Activated CD4-positive, alpha-beta T cell treated with anti-CD3 and anti-CD28 coated beads, Interleukin-2, amount 10 ng/mL, durations not matched to agents 24 days and 14 days (primary cell): ENCODE measurements around the gene NLRP7. TPM values are rescaled to one million over a fixed set of nuclear protein-coding genes. Genes with fewer than 3 reads are reported as not detected.

Experiments used
- DNase-seq: peaks from one replicate; pipeline ENCODE4 v3.0.0; 2022
- H3K27ac Mint-ChIP-seq: one replicate; pipeline ENCODE4 v1.8.0; 2022; ENCODE audit warnings: mild to moderate bottlenecking, mixed read lengths
- H3K27me3 Mint-ChIP-seq: one replicate; pipeline ENCODE4 v1.8.0; 2022; ENCODE audit warnings: mixed read lengths
- H3K36me3 Mint-ChIP-seq: one replicate; pipeline ENCODE4 v1.8.0; 2022; ENCODE audit warnings: low read depth, mild to moderate bottlenecking, mixed read lengths
- H3K4me1 Mint-ChIP-seq: one replicate; pipeline ENCODE4 v1.8.0; 2021; ENCODE audit warnings: mixed read lengths
- H3K4me3 Mint-ChIP-seq: one replicate; pipeline ENCODE4 v1.8.0; 2022; ENCODE audit warnings: mild to moderate bottlenecking, moderate library complexity, mixed read lengths
- H3K9me3 Mint-ChIP-seq: one replicate; pipeline ENCODE4 v1.8.0; 2021; ENCODE audit warnings: mixed read lengths
- intact Hi-C: fragments of 100-400 bp; cut with micrococcal nuclease; formaldehyde crosslinking; loops from one replicate; pipeline ENCODE4 v1.15.1; 2023
- total RNA-seq: library from RNA; stranded (reverse); gene quantifications from 2 replicates; pipeline ENCODE4 v1.2.3, GENCODE V29; 2022

The NLRP7 gene
- total RNA-seq, 1 donor from 2014 or later = not detected

- H3K9me3 Mint-ChIP-seq = no peaks in the 10 kb centered on the region
- DNase-seq = no peak
- no peaks in the 10 kb centered on the region for H3K36me3 Mint-ChIP-seq
- H3K27ac Mint-ChIP-seq = no peak overlapping the region
- no peak overlapping the region for H3K4me3 Mint-ChIP-seq
- peaks cover 7% of the 10 kb centered on the region for H3K4me1 Mint-ChIP-seq
- intact Hi-C loops = no loop called here
- H3K27me3 Mint-ChIP-seq = peaks cover 20% of the 10 kb centered on the region
These were observed 69.9 kb downstream of the NLRP7 start for GRCh38 chr19:54877471-54877870.

- no peaks in the 10 kb centered on the region for H3K9me3 Mint-ChIP-seq
- DNase-seq = no peak
- no peak overlapping the region for H3K4me3 Mint-ChIP-seq
- H3K27me3 Mint-ChIP-seq = peaks cover 11% of the 10 kb centered on the region
- intact Hi-C loops = no loop called here
- peaks cover 3% of the 10 kb centered on the region for H3K4me1 Mint-ChIP-seq
- H3K36me3 Mint-ChIP-seq = no peaks in the 10 kb centered on the region
- H3K27ac Mint-ChIP-seq = no peak overlapping the region
These were observed 71.8 kb downstream of the NLRP7 start for GRCh38 chr19:54875506-54875905.

DNA sequence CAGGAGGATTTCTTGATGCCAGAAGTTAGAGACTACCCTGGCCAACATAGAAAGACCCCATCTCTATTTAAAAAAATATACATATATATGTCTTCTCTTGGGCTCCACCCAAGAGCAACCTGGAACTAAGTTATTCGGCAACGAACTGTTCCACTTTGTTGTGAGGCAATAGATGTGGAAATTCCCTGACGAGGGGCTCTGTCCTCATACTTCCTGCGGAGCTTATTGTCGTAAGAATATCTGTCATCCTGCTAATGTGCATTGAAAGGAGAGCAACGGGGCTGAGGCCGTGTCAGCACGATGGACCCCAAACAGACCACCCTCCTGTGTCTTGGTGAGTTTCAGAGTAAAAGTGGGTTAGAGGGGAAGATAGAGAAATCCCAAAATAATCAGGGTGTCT lies 73.3 kb downstream of the NLRP7 start, which contains the start of gene FCAR:
TSS of gene FCAR (plus strand) at position 246 of the 400 bp plus-strand sequence. CDS start at position 301, 55 bp downstream.
- no peaks in the 10 kb centered on the region for H3K36me3 Mint-ChIP-seq
- peaks cover 3% of the 10 kb centered on the region for H3K4me1 Mint-ChIP-seq
- H3K27ac Mint-ChIP-seq = no peak within 1 kb of the TSS
- no peaks in the 10 kb centered on the region for H3K9me3 Mint-ChIP-seq
- intact Hi-C loops = no loop called here
- no peak within 1 kb of the TSS for H3K4me3 Mint-ChIP-seq
- H3K27me3 Mint-ChIP-seq = peaks cover 7% of the 10 kb centered on the region
- DNase-seq = no peak

Other genes starting within 250 kb of the NLRP7 start
- gene KIR3DL3, start 223.1 kb downstream of the NLRP7 start, total RNA-seq = not detected in 2 replicates
- 0.12 TPM in 1 of 2 replicates, not detected in the other for gene KIR2DL3, start 209.0 kb downstream of the NLRP7 start, total RNA-seq
- not detected in 2 replicates for gene KIR2DL1, start 177.7 kb downstream of the NLRP7 start, total RNA-seq
- gene KIR2DL4, start 143.9 kb downstream of the NLRP7 start, total RNA-seq = not detected in 2 replicates
- not detected in 2 replicates for gene KIR3DL1, start 131.1 kb downstream of the NLRP7 start, total RNA-seq
- gene KIR2DS4, start 114.9 kb downstream of the NLRP7 start, total RNA-seq = not detected in 2 replicates
- 0.47 and 0.52 TPM in 2 replicates for gene KIR3DL2, start 97.1 kb downstream of the NLRP7 start, total RNA-seq
- not detected in 2 replicates for gene FCAR, start 73.3 kb downstream of the NLRP7 start, total RNA-seq
- gene NCR1, start 41.4 kb downstream of the NLRP7 start, total RNA-seq = not detected in 2 replicates
- 14.2 and 17.9 TPM in 2 replicates for gene NLRP2, start 18.8 kb upstream of the NLRP7 start, total RNA-seq
- gene GP6, start 90.7 kb upstream of the NLRP7 start, total RNA-seq = 0.17 and 0.42 TPM in 2 replicates
- 21.7 and 23.2 TPM in 2 replicates for gene RDH13, start 115.6 kb upstream of the NLRP7 start, total RNA-seq
- 3.7 and 3.9 TPM in 2 replicates for gene EPS8L1, start 128.3 kb upstream of the NLRP7 start, total RNA-seq
- 103 and 104 TPM in 2 replicates for gene PPP1R12C, start 170.1 kb upstream of the NLRP7 start, total RNA-seq
- 0.36 and 0.51 TPM in 2 replicates for gene TNNT1, start 201.7 kb upstream of the NLRP7 start, total RNA-seq
- not detected in 2 replicates for gene TNNI3, start 210.2 kb upstream of the NLRP7 start, total RNA-seq
- gene DNAAF3, start 219.1 kb upstream of the NLRP7 start, total RNA-seq = not detected in 2 replicates
- not detected in 2 replicates for gene SYT5, start 232.8 kb upstream of the NLRP7 start, total RNA-seq